Left lung (tissue), 10 donors: ENCODE results near the gene FBXO2. TPM values are rescaled to one million over a fixed set of nuclear protein-coding genes. Genes with fewer than 3 reads are reported as not detected.
"Not testable (repeated sequence)": the region's sequence is repeated elsewhere in the genome, so short reads cannot be mapped to it uniquely, and the experiment has no call there.

Experiments
- ATAC-seq: fragments of 200-7000 bp; cut with Tn5 transposase; one replicate; pipeline ENCODE4 v1.9.1; 2020; ENCODE audit warnings: moderate library complexity
- DNase-seq, 4 donors: peaks; one replicate each; pipeline ENCODE4 v3.0.0-alpha.2; 2013 to 2020
- H3K27ac ChIP-seq, 2 donors: fragments of 200-600 bp; sonication (generic) in 1 of 2; one replicate each; pipeline versions ENCODE4 v1.5.0 to v1.8.0; 2020 to 2021
- H3K27me3 ChIP-seq, 2 donors: fragments of 200-600 bp; sonication (generic) in 1 of 2; one replicate each; pipeline versions ENCODE4 v1.5.0 to v1.8.0; 2020 to 2021
- H3K36me3 ChIP-seq, 2 donors: fragments of 200-600 bp; sonication (generic) in 1 of 2; one replicate each; pipeline versions ENCODE4 v1.5.0 to v1.8.0; 2020 to 2021
- H3K4me1 ChIP-seq, 2 donors: fragments of 200-600 bp; one replicate each; pipeline ENCODE4 v1.8.0; 2021
- H3K4me3 ChIP-seq, 2 donors: fragments of 200-600 bp; sonication (generic) in 1 of 2; one replicate each; pipeline versions ENCODE4 v1.5.0 to v1.8.0; 2020 to 2021; ENCODE audit warnings: mild to moderate bottlenecking in 1 of 2
- H3K9me3 ChIP-seq, 2 donors: fragments of 200-600 bp; sonication (generic) in 1 of 2; one replicate each; pipeline versions ENCODE4 v1.5.0 to v1.8.0; 2020 to 2021
- intact Hi-C, 2 donors: fragments of 100-400 bp; cut with DNase I; formaldehyde crosslinking; loops; one replicate each; pipeline versions ENCODE4 v1.11.2 to v1.14.2; 2022
- polyA plus RNA-seq, 6 donors: library from polyadenylated mRNA; unstranded; fragments of 120-200 nt; gene quantifications; one replicate each; pipeline ENCODE4 v1.2.1, GENCODE V29; 2013; ENCODE audit not compliant: insufficient read length in 6 of 6
- total RNA-seq, 2 donors: library from RNA; stranded (reverse); fragmentation: NEBNext Ultra II Directional; extraction: Animal tissue kit (Norgen Biotek cat#: 25700); gene quantifications; one replicate each; pipeline ENCODE4 v1.2.1, GENCODE V29; 2021
- TF ChIP-seq, protein P1 (sequence below), 2 donors: fragments of 200-600 bp; sonication (generic) in 1 of 2; IDR thresholded peaks; one replicate each; pipeline versions ENCODE4 v1.5.0 to v1.8.0; 2021; ENCODE audit warnings: antibody characterized with exemption in 2 of 2
- donor health status: DM: no; HTN: yes; CAD: no.
- donor health status: DM: no; HTN: no; CAD: no.

Gene FBXO2
- total and polyA plus RNA-seq, 8 donors = 0.57 to 12.7 (median 0.81) TPM

GRCh38 chr1:11645670-11646265 lies 8.5 kb downstream of the FBXO2 start:
- no peak overlapping the region for H3K4me3 ChIP-seq
- H3K9me3 ChIP-seq = no peaks in the 10 kb centered on the region
- peaks cover 0 to 23% of the 10 kb centered on the region in 2 donors for H3K4me1 ChIP-seq
- intact Hi-C loops = loop anchor here in 1 of 2 donors (10.0 kb wide), 1 partner anchor 611 kb away; no protein-coding TSS in a partner anchor
- peaks cover 11 to 37% of the 10 kb centered on the region in 2 donors for H3K27me3 ChIP-seq
- no peaks in the 10 kb centered on the region for H3K36me3 ChIP-seq
- TF ChIP-seq, protein P1, sequence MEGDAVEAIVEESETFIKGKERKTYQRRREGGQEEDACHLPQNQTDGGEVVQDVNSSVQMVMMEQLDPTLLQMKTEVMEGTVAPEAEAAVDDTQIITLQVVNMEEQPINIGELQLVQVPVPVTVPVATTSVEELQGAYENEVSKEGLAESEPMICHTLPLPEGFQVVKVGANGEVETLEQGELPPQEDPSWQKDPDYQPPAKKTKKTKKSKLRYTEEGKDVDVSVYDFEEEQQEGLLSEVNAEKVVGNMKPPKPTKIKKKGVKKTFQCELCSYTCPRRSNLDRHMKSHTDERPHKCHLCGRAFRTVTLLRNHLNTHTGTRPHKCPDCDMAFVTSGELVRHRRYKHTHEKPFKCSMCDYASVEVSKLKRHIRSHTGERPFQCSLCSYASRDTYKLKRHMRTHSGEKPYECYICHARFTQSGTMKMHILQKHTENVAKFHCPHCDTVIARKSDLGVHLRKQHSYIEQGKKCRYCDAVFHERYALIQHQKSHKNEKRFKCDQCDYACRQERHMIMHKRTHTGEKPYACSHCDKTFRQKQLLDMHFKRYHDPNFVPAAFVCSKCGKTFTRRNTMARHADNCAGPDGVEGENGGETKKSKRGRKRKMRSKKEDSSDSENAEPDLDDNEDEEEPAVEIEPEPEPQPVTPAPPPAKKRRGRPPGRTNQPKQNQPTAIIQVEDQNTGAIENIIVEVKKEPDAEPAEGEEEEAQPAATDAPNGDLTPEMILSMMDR (IDR thresholded peaks at IDR 0.05) = peak; percentile 79 to 84
- ATAC-seq = peak; percentile 46
- no peak overlapping the region for H3K27ac ChIP-seq
- peak in 3 of 4 donors; percentile 75 to 94 (median 76) for DNase-seq

- ATAC-seq = no peak
- DNase-seq = no peak
- no peak overlapping the region for H3K4me3 ChIP-seq
- peaks cover 0 to 18% of the 10 kb centered on the region in 2 donors for H3K4me1 ChIP-seq
- peaks cover 11 to 34% of the 10 kb centered on the region in 2 donors for H3K27me3 ChIP-seq
- no peak overlapping the region for H3K27ac ChIP-seq
- TF ChIP-seq, protein P1 (IDR thresholded peaks at IDR 0.05) = no peak
- no peaks in the 10 kb centered on the region for H3K36me3 ChIP-seq
- no peaks in the 10 kb centered on the region for H3K9me3 ChIP-seq
- intact Hi-C loops = loop anchor here in 1 of 2 donors (10.0 kb wide), 1 partner anchor 610 kb away; no protein-coding TSS in a partner anchor
Observed at GRCh38 chr1:11645270-11645669, 9.0 kb downstream of the FBXO2 start.

DNA sequence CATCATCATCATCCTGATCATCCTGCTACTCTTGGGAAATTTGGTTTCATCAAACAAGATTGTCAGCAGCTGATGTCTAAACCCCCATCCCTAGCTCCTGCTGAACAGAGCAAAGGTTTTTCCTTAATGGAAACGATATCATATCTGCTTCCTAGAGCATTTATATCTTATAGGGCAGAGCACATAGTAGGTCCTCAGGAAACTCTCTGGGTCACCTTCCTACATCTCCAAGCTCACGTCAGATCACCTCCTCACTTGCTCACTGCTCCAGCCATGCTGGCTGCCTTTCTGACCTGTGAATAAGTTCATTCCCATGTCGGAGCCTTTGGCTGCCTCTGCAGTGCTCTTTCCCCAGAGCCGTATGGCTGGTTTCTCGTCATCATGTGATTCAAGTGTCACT lies 10.4 kb downstream of the FBXO2 start:
- Histone ChIP-seq H3K4me1 (peaks cover 0 to 3% of the 10 kb centered on the region in 2 donors), H3K4me3 (no peak overlapping the region), H3K36me3 (no peaks in the 10 kb centered on the region), H3K27me3 (peaks cover 0 to 33% of the 10 kb centered on the region in 2 donors), H3K27ac (no peak overlapping the region), H3K9me3 (no peaks in the 10 kb centered on the region)
- intact Hi-C loops = loop anchor here in 1 of 2 donors (10.0 kb wide), 1 partner anchor 609 kb away; no protein-coding TSS in a partner anchor
- no peak for DNase-seq
- TF ChIP-seq, protein P1 (IDR thresholded peaks at IDR 0.05) = no peak
- ATAC-seq = no peak

DNA sequence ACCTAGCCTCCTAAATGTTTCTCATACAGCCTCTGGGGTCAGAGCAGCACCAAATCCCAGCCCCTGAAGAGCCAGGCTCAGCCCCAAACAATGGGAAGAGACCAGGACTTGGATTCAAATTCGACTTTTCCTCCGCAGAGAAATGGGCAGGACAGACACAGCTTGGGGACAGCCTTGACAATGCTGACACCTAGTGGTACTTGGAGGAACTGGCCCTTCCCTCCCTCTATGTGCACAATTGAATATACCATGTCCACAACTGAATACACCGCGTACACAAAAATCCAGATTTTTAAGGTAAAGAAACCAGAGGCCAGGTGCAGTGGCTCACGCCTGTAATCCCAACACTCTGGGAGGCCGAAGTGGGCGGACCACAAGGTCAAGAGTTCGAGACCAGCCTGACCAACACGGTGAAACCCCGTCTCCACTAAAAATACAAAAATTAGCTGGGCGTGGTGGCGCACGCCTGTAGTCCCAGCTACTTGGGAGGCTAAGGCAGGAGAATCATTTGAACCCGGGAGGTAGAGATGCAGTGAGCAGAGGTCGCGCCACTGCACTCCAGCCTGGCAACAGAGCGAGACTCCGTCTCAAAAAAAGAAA lies 11.7 kb downstream of the FBXO2 start:
- DNase-seq = peak in 2 of 4 donors; percentile 49 to 73
- not testable (repeated sequence) for H3K27ac ChIP-seq, H3K4me3 ChIP-seq, H3K9me3 ChIP-seq, H3K4me1 ChIP-seq, H3K36me3 ChIP-seq
- TF ChIP-seq, protein P1 (IDR thresholded peaks at IDR 0.05) = peak; percentile 91 to 96
- ATAC-seq = peak; percentile 91
- peaks cover 0 to 39% of the 10 kb centered on the region in 2 donors for H3K27me3 ChIP-seq
- intact Hi-C loops = loop anchor here in 1 of 2 donors (10.0 kb wide), 1 partner anchor 608 kb away; no protein-coding TSS in a partner anchor

DNA sequence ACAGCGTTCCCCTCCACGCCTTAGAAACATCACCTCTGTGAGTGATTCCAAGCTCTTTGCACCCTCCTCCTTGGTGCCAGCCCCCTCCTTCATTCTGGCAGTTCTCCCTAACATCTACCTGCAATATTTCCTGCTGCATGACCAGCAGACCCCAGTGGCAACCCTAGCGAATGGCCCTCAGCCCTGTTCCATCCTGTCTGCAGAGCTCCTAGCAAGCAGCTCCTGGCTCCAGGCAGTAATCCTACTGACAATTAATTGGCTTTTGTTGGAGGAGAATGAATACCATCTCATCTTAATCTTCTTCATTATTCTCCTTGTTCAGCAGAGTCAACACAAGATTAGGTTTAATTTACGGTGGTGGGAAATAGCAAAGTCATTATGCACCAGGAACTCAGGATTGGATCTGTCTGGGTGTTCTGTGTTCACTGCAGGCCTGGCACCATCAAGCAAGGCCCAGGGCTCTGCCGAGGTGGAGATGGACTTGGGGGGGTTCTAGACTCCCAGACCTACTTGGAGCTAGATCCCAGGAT lies 12.4 kb downstream of the FBXO2 start:
- intact Hi-C loops = loop anchor here in 1 of 2 donors (10.0 kb wide), 1 partner anchor 607 kb away; no protein-coding TSS in a partner anchor

More for the DNA sequence above, 12.4 kb downstream of the FBXO2 start:
- TF ChIP-seq, protein P1 (IDR thresholded peaks at IDR 0.05) = no peak
- Histone ChIP-seq H3K36me3 (no peaks in the 10 kb centered on the region), H3K9me3 (no peaks in the 10 kb centered on the region), H3K27ac (no peak overlapping the region), H3K27me3 (peaks cover 0 to 45% of the 10 kb centered on the region in 2 donors), H3K4me1 (no peaks in the 10 kb centered on the region), H3K4me3 (no peak overlapping the region)
- ATAC-seq (no peak), DNase-seq (no peak)
